Measurements from ENCODE around the gene ARHGEF19.

- TF ChIP-seq CTCF (IDR thresholded peaks at IDR 0.05) (no peak), POLR2A (IDR thresholded peaks at IDR 0.05) (no peak)
These were observed 36.4 kb upstream of the ARHGEF19 start for GRCh38 chr1:16248603-16249516.

Data from adrenal gland (tissue), 5 donors.